ENCODE measurements around the gene TNS1. TPM values are rescaled to one million over a fixed set of nuclear protein-coding genes. Genes with fewer than 3 reads are reported as not detected.

Gene TNS1
- total and polyA plus RNA-seq, 2 experiments from 2014 or later = 16.2 to 27.6 TPM

DNA sequence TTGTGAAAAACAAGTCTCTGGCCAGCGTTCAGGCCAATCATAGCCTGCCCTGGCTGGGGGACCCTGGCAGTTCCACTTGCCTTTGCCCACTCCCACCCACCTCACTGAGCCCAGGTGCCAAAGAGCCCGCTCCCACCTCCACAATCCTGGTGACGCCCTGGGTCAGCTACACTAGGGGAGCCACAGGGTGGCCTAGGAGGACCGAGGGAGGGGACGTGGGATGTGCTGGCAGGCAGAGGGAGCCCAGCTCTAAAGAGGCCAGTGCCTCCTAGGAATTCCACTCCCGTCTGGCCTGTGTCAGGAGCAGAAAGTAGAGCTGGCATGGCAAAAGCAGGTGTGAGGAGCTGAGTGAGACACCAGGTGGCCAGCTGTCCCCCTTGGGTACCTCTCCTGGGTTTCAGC lies 49.3 kb downstream of the TNS1 start:
- no peaks in the 10 kb centered on the region for H3K9me3 ChIP-seq (ENCODE audit: low read depth)
- H3K4me1 ChIP-seq (ENCODE audit: insufficient read depth) = peaks cover 36% of the 10 kb centered on the region
- H3K4me3 ChIP-seq = no peak overlapping the region
- no peak for DNase-seq (ENCODE audit: low spot score)
- H3K79me2 ChIP-seq = peaks cover 4% of the 10 kb centered on the region
- TF ChIP-seq, protein P1, sequence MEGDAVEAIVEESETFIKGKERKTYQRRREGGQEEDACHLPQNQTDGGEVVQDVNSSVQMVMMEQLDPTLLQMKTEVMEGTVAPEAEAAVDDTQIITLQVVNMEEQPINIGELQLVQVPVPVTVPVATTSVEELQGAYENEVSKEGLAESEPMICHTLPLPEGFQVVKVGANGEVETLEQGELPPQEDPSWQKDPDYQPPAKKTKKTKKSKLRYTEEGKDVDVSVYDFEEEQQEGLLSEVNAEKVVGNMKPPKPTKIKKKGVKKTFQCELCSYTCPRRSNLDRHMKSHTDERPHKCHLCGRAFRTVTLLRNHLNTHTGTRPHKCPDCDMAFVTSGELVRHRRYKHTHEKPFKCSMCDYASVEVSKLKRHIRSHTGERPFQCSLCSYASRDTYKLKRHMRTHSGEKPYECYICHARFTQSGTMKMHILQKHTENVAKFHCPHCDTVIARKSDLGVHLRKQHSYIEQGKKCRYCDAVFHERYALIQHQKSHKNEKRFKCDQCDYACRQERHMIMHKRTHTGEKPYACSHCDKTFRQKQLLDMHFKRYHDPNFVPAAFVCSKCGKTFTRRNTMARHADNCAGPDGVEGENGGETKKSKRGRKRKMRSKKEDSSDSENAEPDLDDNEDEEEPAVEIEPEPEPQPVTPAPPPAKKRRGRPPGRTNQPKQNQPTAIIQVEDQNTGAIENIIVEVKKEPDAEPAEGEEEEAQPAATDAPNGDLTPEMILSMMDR (IDR thresholded peaks at IDR 0.05; ENCODE audit: poor library complexity) = peak; percentile 4
- TF ChIP-seq EZH2phosphoT487 (IDR thresholded peaks at IDR 0.05; ENCODE audit: low read depth, severe bottlenecking, unreplicated experiment) = no peak
- no peak overlapping the region for H2AFZ ChIP-seq
- no peak overlapping the region for H3K4me2 ChIP-seq
- 78% methylated on average over 6 of the region's 6 CpGs for WGBS (ENCODE audit: low lambda C conversion rate, missing lambda C conversion rate)
- no peaks in the 10 kb centered on the region for H4K20me1 ChIP-seq (ENCODE audit: insufficient read depth, poor library complexity, severe bottlenecking)
- no peaks in the 10 kb centered on the region for H3K9me2 ChIP-seq (replicated peaks; ENCODE audit: insufficient read depth)
- H3K27me3 ChIP-seq = no peaks in the 10 kb centered on the region
- peak overlapping the region; percentile 15 for H3K27ac ChIP-seq
- H3K36me3 ChIP-seq (replicated peaks; ENCODE audit: insufficient read depth, low read depth) = no peaks in the 10 kb centered on the region

DNA sequence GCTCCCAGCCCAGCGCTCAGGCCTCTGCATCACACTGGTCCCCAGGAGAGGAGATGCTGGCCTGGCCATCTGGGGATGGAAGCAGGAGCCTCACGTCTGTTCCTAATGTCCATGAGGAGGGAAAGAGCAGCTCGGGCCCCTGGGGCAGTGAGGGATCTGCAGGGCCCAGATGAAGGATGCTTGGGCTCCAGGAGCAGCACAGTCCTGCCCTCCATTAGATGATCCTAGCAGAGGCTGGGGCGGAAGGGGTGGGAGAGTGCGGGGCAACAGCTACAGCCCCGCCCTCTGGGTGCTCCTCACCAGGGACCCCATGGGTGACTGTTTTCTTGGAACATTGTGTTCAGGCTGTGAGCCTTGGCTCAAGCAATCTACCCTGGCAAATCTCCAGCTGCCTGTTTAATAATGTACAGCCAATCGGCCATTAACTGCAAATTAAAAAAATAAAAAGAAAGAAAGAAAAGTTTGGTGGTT lies 49.7 kb downstream of the TNS1 start:
- peaks cover 8% of the 10 kb centered on the region for H3K79me2 ChIP-seq
- H3K4me2 ChIP-seq = no peak overlapping the region
- 92% methylated on average over 7 of the region's 7 CpGs for WGBS (ENCODE audit: low lambda C conversion rate, missing lambda C conversion rate)
- peaks cover 41% of the 10 kb centered on the region for H3K4me1 ChIP-seq (ENCODE audit: insufficient read depth)
- no peaks in the 10 kb centered on the region for H3K9me2 ChIP-seq (replicated peaks; ENCODE audit: insufficient read depth)
- no peaks in the 10 kb centered on the region for H3K9me3 ChIP-seq (ENCODE audit: low read depth)
- no peak for TF ChIP-seq EZH2phosphoT487 (IDR thresholded peaks at IDR 0.05; ENCODE audit: low read depth, severe bottlenecking, unreplicated experiment)
- TF ChIP-seq, protein P1 (IDR thresholded peaks at IDR 0.05; ENCODE audit: poor library complexity) = no peak
- no peak for TF ChIP-seq EZH2 (IDR thresholded peaks at IDR 0.05; ENCODE audit: borderline replicate concordance)
- no peaks in the 10 kb centered on the region for H4K20me1 ChIP-seq (ENCODE audit: insufficient read depth, poor library complexity, severe bottlenecking)
- no peaks in the 10 kb centered on the region for H3K36me3 ChIP-seq (replicated peaks; ENCODE audit: insufficient read depth, low read depth)
- H3K27me3 ChIP-seq = no peaks in the 10 kb centered on the region
- H3K27ac ChIP-seq = peak overlapping the region; percentile 15
- no peak overlapping the region for H2AFZ ChIP-seq
- no peak overlapping the region for H3K4me3 ChIP-seq
- no peak for DNase-seq (ENCODE audit: low spot score)

DNA sequence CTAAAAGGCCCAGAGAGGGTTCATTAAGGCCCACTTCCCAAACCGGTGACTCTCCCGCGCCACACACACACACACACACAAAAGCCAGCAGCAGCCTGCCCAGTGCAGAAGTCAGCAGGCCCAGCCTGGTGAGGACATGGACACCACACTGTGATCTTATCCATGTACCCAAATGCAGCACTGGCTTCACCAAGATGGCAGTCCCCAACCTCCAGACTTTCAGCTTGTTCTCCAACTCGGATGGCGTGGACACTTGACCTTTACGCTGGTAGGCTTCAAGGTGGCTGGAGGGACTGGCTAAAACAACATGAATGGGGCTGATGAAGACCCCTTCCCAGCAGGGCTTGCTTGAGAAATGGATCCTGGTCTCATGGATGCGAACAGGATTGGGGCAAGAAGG lies 50.4 kb downstream of the TNS1 start:
- no peak for TF ChIP-seq EZH2 (IDR thresholded peaks at IDR 0.05; ENCODE audit: borderline replicate concordance)
- TF ChIP-seq, protein P1 (IDR thresholded peaks at IDR 0.05; ENCODE audit: poor library complexity) = no peak
- H3K9me3 ChIP-seq (ENCODE audit: low read depth) = no peaks in the 10 kb centered on the region
- no peak for DNase-seq (ENCODE audit: low spot score)
- H3K4me2 ChIP-seq = no peak overlapping the region
- WGBS (ENCODE audit: low lambda C conversion rate, missing lambda C conversion rate) = 97% methylated on average over 7 of the region's 7 CpGs
- H3K9me2 ChIP-seq (replicated peaks; ENCODE audit: insufficient read depth) = no peaks in the 10 kb centered on the region
- no peak overlapping the region for H3K27ac ChIP-seq
- no peaks in the 10 kb centered on the region for H3K27me3 ChIP-seq
- H3K4me1 ChIP-seq (ENCODE audit: insufficient read depth) = peaks cover 47% of the 10 kb centered on the region
- H3K4me3 ChIP-seq = no peak overlapping the region
- no peaks in the 10 kb centered on the region for H4K20me1 ChIP-seq (ENCODE audit: insufficient read depth, poor library complexity, severe bottlenecking)
- H3K36me3 ChIP-seq (replicated peaks; ENCODE audit: insufficient read depth, low read depth) = no peaks in the 10 kb centered on the region
- H3K79me2 ChIP-seq = peaks cover 14% of the 10 kb centered on the region
- no peak overlapping the region for H2AFZ ChIP-seq

Measured in hepatocyte (in vitro differentiated cells).